ENCODE data around the gene VKORC1. TPM values are rescaled to one million over a fixed set of nuclear protein-coding genes. Genes with fewer than 3 reads are reported as not detected.

VKORC1 gene
- 60.6 and 96.4 TPM in 2 replicates for total RNA-seq

DNA sequence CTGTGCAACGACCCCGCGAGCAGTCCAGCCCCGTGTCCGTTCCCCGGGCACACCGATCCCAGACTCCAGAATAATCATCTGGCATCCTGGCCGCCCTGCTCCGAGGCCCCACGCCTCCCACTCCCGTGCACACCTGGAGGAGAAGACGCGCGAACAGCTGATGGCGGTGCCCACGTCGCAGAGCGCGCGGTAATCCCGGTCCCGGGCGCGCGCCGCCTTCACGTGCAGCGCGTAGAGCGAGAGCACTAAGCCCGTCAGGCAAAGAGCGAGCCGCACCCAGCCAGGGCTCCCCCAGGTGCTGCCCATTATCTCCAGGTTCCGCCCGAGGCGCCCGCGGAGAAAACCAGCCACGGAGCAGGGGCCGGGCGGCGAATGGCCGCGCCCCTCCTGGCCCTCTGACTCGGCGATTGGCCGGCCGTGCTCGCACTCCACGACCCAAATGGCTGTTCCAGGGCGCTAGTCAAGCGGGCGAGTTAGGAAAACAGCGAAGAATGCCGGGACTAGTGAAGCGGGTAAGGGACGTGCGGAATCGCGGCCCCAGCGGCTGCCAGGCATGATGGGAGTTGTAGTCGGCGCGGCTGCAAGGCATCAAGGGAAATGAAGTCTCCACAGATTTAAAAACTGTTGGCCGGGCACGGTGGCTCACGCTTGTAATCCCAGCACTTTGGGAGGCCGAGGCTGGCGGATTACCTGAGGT, at the start of gene VKORC1:
Gene VKORC1, minus strand, starts transcription at position 374 of the 697 bp plus-strand sequence. Its CDS starts 68 bp downstream, at position 306.

DNA sequence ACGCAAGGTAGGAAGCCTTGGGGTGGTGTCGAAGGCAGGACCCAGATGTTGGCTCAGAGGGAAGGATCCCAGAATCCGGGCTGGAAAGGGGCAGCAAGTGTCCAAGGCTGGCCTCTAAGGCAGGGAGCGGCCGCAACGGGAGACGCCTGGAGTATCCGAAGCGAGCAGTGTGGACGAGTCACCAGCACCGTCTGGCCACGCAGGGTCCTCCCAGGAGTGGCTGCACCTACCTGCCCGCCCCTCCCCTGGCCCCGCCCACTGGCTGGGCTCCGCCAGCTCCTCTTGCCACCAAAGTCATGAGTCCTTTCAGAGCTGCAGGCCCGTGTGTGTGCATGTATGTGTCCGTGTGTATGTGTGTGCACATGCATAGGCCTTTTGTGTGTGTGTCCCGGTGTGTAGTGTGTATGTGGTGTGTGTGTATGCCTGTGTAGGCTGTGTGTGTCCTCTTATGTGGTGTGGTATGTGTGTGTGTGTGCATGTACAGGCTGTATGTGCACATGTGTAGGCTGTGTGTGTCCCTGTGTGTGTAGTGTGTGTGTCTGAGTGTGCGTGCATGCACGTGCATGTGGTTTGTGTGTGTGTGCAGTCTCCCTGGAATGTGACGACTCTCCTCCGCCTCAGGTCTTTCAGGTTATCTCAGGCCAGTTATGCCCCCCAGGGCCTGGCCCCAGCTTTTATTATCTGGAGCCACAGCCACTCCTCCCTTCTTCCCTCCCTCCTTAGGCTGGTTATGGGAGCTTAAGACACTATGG, 41.1 kb upstream of the VKORC1 start, which contains the start of gene PRSS8:
Gene PRSS8, minus strand, starts transcription at position 193 of the 752 bp plus-strand sequence. CDS start 229 bp downstream, outside the sequence.

GRCh38 chr16:31117384-31118222, 23.0 kb upstream of the VKORC1 start, which contains the start of gene KAT8:
Gene KAT8 (plus strand): TSS chr16:31117664. CDS start chr16:31117682, 18 bp downstream.

DNA sequence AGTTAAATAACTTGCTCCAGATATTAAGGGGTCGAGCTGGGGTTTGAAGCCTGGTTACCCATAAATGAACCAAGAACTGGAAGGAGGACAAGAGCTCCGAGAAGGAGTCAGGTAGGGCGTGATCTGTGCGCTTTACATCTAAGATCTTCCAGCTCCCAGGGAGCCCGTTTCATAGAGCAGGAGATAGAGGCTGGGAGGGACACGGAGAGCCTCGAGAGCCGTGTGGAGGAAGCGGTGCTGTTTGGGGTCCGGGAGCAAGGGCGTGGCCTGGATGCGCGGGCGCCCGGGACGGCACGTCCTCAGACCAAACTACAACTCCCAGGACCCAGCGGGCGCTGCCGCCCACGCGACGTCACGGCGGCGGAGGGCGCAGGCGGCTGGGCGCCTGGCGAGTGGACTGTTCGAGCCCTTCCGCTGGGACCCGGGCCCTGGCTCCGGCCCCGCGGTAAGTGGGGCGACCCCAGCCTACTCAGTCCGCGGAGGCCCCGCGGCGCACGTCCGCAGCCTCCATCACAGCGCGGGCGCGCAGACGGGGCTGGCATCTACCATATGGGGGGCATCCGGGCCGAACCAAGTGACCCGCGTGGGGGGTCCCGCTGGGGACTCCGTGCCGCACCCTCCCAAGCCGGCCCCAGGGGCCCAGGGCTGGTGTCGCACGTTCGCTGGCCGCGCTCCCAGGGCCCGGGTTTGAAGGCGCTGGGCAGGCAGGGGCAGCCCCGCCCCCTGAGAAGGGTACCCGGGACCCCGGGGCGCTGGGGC, 13.6 kb upstream of the VKORC1 start, which contains the start of gene BCKDK:
Gene BCKDK, plus strand, starts transcription at position 352 of the 759 bp plus-strand sequence. CDS start 838 bp downstream, outside the sequence.

DNA sequence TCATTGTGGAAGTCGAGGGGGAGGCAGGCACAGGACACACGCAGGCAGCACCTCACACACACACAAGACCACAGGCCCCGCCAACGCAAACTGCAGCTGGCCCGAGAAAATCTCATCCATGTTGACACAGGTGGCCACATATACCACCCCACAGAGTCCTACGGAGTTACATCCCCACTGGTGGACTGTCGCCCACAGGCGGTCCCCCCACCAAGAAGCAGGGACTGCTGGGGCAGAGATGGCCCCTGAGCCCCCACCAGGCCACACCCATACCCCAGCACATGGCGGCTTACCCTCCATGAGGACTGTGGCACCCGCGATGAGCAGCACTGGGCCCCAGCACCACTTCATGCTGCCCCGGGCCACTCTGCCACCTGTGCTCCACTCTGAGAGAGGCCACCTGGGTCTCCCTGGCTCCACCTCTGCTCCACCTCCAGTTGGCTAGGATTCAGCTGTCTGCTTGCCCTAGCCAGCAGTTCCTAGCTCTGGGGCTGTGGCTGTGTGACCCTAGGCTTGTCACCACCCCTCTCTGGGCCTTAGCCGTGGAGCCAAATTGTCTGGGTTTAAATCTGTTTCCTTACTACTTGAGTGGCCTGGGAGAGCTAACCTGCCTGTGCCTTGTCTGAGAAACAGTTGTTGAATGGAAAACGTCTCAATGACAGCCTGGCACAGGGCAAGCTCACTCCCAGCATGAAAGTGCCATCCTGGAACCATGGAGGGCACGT, 6.0 kb downstream of the VKORC1 start, which contains the start of gene PRSS53:
Gene PRSS53, minus strand, starts transcription at position 485 of the 725 bp plus-strand sequence. Its CDS starts 134 bp downstream, at position 351.

GRCh38 chr16:31073970-31074813, 20.4 kb downstream of the VKORC1 start, which contains the start of the genes ZNF646 and ZNF668:
Gene ZNF646 (plus strand): TSS chr16:31074422. CDS start chr16:31076325, 1,903 bp downstream.
Gene ZNF668 (minus strand): TSS chr16:31074240. CDS start chr16:31064459, 9,781 bp downstream.

Other genes with a start within 250 kb of the VKORC1 start
- gene BCL7C, start 200.7 kb downstream of the VKORC1 start, total RNA-seq = 25.7 and 31.0 TPM in 2 replicates
- 0.19 and 0.65 TPM in 2 replicates for gene CTF1, start 198.2 kb downstream of the VKORC1 start, total RNA-seq
- gene FBXL19, start 171.2 kb downstream of the VKORC1 start, total RNA-seq = 33.7 and 42.1 TPM in 2 replicates
- gene ORAI3, start 145.7 kb downstream of the VKORC1 start, total RNA-seq = 24.2 and 26.8 TPM in 2 replicates
- 5.1 and 16.0 TPM in 2 replicates for gene SETD1A, start 137.0 kb downstream of the VKORC1 start, total RNA-seq
- gene HSD3B7, start 109.6 kb downstream of the VKORC1 start, total RNA-seq = 15.6 and 22.2 TPM in 2 replicates
- gene STX1B, start 84.2 kb downstream of the VKORC1 start, total RNA-seq = 0.33 and 0.48 TPM in 2 replicates
- gene STX4, start 61.2 kb downstream of the VKORC1 start, total RNA-seq = 22.5 and 25.1 TPM in 2 replicates
- 12.4 and 16.0 TPM in 2 replicates for gene ZNF668, start 20.6 kb downstream of the VKORC1 start, total RNA-seq
- gene ZNF646, start 20.4 kb downstream of the VKORC1 start, total RNA-seq = 20.8 and 23.5 TPM in 2 replicates
- 1.3 and 2.3 TPM in 2 replicates for gene PRSS53, start 5.9 kb downstream of the VKORC1 start, total RNA-seq
- gene BCKDK, start 13.6 kb upstream of the VKORC1 start, total RNA-seq = 45.9 and 56.5 TPM in 2 replicates
- 36.1 and 40.2 TPM in 2 replicates for gene KAT8, start 22.9 kb upstream of the VKORC1 start, total RNA-seq
- not detected in 2 replicates for gene PRSS8, start 40.9 kb upstream of the VKORC1 start, total RNA-seq
- 0.10 and 0.65 TPM in 2 replicates for gene PRSS36, start 55.3 kb upstream of the VKORC1 start, total RNA-seq
- gene FUS, start 85.3 kb upstream of the VKORC1 start, total RNA-seq = 45.4 and 58.8 TPM in 2 replicates
- 33.2 and 53.9 TPM in 2 replicates for gene PYCARD, start 108.0 kb upstream of the VKORC1 start, total RNA-seq
- gene TRIM72, start 119.3 kb upstream of the VKORC1 start, total RNA-seq = under 0.01 TPM in 1 of 2 replicates, not detected in the other
- gene PYDC1, start 122.3 kb upstream of the VKORC1 start, total RNA-seq = not detected in 2 replicates
- gene ITGAM, start 165.2 kb upstream of the VKORC1 start, total RNA-seq = not detected in 2 replicates

Data from vein endothelial cell (primary cell).